OCI-M2 (cell line): Measurements from ENCODE around the gene LRRC8B.
"Not testable (repeated sequence)": the region's sequence is repeated elsewhere in the genome, so short reads cannot be mapped to it uniquely, and the experiment has no call there.

Source experiments
- DNase-seq: peaks from one replicate; lab custom pipeline; 2025; ENCODE audit not compliant: unreplicated experiment; lab: John Stamatoyannopoulos, UW

The LRRC8B gene

GRCh38 chr1:89523572-89524368, 859 bp upstream of the LRRC8B start:
- peak; percentile 60 for DNase-seq

- no peak for DNase-seq
Measured at GRCh38 chr1:89525169-89525855, 683 bp downstream of the LRRC8B start.

GRCh38 chr1:89527256-89527655, 2.6 kb downstream of the LRRC8B start:
- DNase-seq = no peak

GRCh38 chr1:89527750-89528381, 3.2 kb downstream of the LRRC8B start:
- no peak for DNase-seq

- no peak for DNase-seq
Measured at GRCh38 chr1:89528382-89528780, 3.8 kb downstream of the LRRC8B start.

GRCh38 chr1:89529196-89529595, 4.6 kb downstream of the LRRC8B start:
- no peak for DNase-seq

GRCh38 chr1:89530444-89531089, 5.9 kb downstream of the LRRC8B start:
- DNase-seq = no peak

- no peak for DNase-seq
Measured at GRCh38 chr1:89531480-89532139, 7.0 kb downstream of the LRRC8B start.

- DNase-seq = no peak
Measured at GRCh38 chr1:89532228-89532627, 7.6 kb downstream of the LRRC8B start.

- no peak for DNase-seq
Measured at GRCh38 chr1:89532866-89533265, 8.2 kb downstream of the LRRC8B start.

GRCh38 chr1:89535537-89535936, 10.9 kb downstream of the LRRC8B start:
- no peak for DNase-seq

GRCh38 chr1:89536555-89537341, 12.1 kb downstream of the LRRC8B start:
- no peak for DNase-seq

GRCh38 chr1:89538361-89538760, 13.7 kb downstream of the LRRC8B start:
- peak; percentile 46 for DNase-seq

GRCh38 chr1:89539128-89539527, 14.5 kb downstream of the LRRC8B start:
- DNase-seq = no peak

- DNase-seq = no peak
Measured at GRCh38 chr1:89540406-89540970, 15.9 kb downstream of the LRRC8B start.

GRCh38 chr1:89542345-89542744, 17.7 kb downstream of the LRRC8B start:
- DNase-seq = no peak

GRCh38 chr1:89543632-89544031, 19.0 kb downstream of the LRRC8B start:
- DNase-seq = not testable (repeated sequence)

- DNase-seq = peak; percentile 41
Measured at GRCh38 chr1:89545264-89546038, 20.8 kb downstream of the LRRC8B start.
